HG03558 (cell line): ENCODE measurements around the gene PLAAT4.
"Not testable (repeated sequence)": the region's sequence is repeated elsewhere in the genome, so short reads cannot be mapped to it uniquely, and the experiment has no call there.

Experiments
- ATAC-seq: cut with Tn5 transposase; IDR thresholded peaks from one replicate; pipeline ENCODE4 v1.9.1; 2021; ENCODE audit warnings: moderate number of reproducible peaks; ENCODE audit not compliant: unreplicated experiment; ENCODE audit errors: extremely low read depth

The PLAAT4 gene

DNA sequence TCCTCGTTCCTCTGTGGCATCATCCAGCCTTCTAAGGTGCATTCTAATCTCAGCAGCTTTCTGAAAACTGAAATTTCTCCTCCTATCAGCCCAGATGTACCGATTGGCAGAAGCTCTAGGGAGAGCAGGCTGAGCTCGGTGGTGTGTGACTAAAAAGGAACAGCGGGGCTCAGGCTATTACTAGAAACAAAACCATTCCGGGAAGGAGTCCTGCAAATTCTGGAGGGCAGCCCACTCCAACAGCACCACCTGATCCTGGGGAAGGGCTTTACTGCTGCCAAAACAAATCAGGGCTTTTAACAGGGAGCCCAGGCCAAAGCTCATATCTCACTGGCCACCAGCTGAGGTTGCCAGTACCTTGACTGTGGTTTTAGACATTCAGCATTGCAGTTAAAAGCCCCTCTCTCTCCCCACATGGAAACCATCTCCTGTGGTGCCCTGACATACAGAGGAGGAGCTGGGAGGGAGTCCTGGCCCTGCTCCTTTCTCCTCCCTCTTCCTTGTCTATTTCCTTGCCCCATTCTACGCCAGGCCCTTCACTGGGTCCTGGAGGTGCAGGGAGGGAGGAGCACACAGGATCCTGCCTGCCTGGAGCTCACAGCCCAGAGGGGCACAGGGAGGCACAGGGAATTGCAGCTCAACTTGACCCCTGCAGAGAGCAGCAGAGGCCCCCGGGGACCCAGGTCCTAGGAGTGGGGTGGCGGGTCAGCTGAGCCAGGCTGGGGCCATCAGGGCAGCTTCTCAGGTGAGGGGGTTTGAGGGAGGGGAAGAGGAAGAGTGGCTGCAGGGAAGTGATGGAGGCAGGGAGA lies 889 bp downstream of the PLAAT4 start:
- ATAC-seq, result no peak

- not testable (repeated sequence) for ATAC-seq
Observed at GRCh38 chr11:63542506-63542905, 5.9 kb downstream of the PLAAT4 start.

- no peak for ATAC-seq
Observed at GRCh38 chr11:63543711-63544110, 7.1 kb downstream of the PLAAT4 start.

DNA sequence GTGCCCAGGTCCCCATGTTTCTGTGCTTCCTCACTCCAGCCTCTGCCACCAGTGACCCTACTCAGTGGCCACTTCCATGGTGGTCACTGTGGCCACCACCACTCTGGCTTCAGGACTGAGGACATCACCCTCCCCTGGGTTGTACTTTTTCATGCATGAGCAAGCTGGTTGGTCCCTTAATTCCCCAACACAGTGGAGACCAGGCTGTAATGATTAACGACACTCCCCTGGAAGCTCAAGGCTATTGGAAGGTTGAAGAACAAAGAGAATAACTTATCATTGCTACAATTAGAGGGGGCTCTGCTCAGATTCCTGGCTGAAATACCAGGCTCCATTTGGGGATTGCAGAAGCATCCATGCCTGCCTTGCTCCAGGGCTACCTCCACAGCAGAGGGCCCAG lies 10.5 kb downstream of the PLAAT4 start:
- no peak for ATAC-seq

- no peak for ATAC-seq
Observed at GRCh38 chr11:63548178-63548577, 11.6 kb downstream of the PLAAT4 start.

GRCh38 chr11:63549411-63549810 lies 12.8 kb downstream of the PLAAT4 start:
- ATAC-seq, result no peak

DNA sequence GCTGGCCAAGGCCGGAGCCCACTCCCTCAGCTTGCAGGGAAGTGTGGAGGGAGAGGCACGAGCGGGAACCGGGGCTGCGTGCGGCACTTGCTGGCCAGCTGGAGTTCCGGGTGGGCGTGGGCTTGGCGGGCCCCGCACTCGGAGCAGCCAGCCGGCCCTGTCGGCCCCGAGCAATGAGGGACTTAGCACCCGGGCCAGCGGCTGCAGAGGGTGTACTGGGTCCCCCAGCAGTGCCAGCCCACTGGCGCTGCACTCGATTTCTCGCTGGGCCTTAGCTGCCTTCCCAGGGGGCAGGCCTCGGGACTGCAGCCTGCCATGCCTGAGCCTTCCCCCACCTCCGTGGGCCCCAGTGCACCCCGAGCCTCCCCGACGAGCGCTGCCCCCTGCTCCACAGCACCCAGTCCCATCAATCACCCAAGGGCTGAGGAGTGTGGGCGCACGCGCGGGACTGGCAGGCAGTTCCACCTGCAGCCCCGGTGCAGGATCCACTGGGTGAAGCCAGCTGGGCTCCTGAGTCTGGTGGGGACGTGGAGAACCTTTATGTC lies 13.6 kb downstream of the PLAAT4 start:
- not testable (repeated sequence) for ATAC-seq

DNA sequence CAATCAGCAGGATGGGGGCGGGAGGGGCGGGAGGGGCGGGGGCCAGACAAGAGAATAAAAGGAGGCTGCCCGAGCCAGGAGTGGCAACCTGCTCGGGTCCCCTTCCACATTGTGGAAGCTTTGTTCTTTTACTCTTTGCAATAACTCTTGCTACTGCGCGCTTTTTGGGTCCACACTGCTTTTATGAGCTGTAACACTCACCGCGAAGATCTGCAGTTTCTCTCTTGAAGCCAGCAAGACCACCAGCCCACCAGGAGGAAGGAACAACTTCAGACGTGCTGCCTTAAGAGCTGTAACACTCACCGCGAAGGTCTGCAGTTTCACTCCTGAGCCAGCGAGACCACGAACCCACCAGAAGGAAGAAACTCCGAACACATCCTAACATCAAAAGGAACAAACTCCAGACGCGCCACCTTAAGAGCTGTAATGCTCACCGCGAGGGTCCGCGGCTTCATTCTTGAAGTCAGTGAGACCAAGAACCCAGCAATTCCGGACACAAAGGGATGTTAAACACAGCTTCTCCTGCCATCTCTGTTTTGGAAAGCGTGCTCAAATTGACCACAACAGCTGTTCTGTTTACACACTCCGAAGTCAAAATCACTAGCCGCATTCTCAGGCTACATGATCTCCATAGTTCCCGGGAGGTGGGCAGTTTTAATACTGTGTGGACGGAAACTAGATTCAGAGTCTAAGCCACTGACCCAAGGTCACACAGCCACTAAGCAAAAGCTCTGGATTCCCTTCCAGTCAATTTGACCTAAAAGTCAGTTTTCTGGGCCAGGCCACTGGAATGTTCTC lies 14.7 kb downstream of the PLAAT4 start:
- ATAC-seq, result no peak

DNA sequence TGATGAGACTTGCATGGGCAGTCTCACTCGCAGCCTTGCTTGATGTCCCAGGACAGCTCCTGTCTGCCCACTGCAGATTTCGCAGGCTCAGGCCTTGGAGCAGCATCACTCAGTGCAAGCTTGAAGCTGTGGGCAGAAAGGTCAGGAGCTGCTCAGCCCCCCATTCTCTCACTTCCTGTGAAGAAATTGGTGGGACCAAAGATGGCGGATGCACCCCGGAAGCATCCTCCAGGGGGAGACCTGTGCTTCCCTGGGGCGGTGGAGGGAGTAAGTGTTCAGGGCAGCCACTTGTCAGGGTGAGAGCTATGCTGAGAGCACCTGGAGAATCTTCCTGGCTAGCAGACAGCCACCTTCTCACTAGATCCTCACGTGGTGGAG lies 15.3 kb downstream of the PLAAT4 start:
- no peak for ATAC-seq

DNA sequence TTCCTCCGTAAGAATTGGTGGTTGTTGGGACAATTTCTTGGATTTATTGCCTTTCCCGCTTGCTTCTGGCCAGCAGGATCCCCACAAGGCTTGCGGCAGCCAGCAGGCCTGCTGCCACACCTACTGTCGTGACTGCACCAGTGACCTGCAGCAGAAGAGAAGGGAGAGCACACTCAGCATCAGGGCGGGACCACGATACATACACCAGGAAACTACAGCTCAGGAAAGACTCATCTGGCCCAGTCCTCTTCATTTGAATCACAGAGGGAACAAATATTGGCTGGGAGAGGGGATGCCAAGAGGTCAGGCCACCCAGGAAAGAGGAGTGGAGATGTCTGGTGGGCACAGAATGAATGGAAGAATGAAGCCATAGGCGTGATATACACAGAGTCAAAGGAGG lies 16.3 kb downstream of the PLAAT4 start:
- ATAC-seq, result no peak

DNA sequence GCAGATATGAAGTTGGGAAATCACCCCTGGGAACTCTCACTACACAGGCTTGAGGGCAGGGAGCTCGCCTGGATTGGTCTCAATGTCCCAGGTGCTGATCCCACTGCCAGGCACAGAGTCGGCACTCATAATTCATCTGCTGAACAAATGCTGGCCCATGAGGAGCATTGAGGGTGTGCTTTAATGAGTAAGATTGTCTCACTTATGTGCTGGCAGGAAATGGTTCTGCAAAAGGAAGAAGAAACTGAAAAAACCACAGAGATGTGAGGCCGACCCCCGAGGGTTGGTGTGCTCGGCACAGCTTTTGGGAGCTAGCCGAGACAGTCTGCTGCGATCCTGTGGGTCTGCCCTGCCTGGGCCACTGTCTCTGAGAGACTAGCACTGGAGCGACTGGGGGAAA lies 17.2 kb downstream of the PLAAT4 start:
- no peak for ATAC-seq

DNA sequence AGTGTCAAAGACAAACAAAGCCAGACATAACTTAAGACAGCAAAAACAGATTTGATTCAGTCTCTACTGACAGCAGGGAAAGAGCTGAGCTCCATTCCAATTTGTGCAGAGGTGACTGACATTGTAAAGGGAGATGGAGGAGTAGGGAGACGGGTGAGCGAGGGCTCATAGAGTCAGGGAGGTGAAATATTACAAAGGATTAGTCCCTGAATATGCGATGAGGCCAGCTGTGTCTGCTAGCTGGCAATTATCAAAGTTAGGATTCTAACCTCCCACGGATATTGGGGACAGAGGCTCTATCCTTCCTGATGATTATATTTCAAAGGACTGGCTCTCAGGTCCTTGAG lies 18.2 kb downstream of the PLAAT4 start:
- ATAC-seq, result no peak

DNA sequence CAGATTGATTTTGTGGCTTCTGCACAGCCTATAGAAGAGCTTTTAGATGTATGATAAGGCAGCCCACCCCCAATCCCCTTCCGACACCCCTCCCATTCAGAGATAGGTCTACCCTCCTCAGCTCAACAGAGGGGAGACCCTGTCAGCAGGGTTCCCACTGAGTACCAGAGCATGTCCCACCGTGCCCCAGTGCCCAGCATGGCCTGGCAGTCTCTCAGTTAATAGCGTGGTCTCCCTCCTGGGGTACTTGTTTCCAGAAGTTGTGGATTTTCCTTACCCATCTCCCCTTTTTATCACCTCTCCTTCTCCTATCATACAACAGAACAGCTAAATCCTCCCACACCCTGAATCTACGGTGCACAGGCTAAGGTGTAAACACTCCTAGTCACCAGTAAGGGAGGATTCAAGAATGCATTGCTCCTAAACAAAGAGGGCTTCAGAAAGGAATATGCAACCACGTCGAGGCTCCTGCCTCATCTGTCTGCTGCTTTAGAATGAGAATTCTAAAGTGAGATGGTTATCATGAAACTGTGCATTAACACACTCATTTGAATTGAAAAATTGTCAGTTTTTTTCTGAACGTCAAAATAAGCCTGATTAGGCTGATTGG lies 19.9 kb downstream of the PLAAT4 start:
- ATAC-seq, result no peak

DNA sequence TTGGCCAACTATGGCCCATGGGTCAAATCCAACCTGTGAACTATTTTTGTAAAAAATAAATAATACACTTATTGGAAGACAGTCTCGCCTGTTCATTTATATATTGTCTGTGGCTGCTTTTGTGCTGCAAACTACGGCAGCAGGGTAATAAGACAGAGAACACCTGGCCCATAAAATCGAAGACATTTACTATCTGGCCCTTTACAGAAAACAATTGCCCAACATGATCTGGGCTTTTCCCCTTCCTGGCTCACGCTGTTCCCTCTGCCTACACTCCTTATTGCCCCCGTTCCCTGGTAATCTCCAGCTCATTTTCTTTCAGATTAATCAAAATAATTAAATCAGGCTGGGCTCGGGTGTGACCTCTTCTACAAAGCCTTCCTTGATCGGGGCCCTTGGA lies 21.0 kb downstream of the PLAAT4 start:
- no peak for ATAC-seq

DNA sequence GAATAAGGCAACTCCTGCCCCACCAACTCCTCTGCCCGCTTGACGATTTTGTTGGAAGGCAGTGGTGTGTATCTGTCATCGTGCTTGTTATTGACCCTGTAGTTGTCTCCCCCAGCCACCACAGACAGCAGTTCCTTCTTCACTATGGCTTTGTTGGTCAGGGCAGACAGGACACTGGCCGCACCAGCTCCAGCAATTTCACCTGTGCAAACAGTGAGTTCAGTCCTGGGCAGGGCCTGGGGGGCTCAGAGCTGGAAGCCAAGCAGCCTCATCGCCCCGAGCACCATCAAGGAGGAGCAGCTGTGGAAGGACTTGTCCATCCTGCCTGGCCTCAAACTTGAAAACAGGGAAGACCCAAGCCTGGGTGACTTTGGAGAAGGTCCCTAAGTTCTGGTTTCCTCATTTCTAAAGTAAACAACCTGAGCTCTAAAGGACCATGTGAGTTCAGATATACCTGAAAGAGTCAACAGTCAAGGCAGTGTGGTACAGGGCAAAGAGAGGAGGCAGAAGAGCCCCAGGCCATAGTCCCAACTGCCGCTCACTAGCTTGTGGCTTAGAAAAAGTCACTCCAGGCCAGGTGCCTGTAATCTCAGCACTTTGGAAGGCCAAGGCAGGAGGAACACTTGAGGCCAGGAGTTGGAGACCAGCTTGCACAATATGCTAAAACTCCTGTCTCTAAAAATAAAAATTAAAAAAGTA lies 22.0 kb downstream of the PLAAT4 start:
- ATAC-seq, result no peak

DNA sequence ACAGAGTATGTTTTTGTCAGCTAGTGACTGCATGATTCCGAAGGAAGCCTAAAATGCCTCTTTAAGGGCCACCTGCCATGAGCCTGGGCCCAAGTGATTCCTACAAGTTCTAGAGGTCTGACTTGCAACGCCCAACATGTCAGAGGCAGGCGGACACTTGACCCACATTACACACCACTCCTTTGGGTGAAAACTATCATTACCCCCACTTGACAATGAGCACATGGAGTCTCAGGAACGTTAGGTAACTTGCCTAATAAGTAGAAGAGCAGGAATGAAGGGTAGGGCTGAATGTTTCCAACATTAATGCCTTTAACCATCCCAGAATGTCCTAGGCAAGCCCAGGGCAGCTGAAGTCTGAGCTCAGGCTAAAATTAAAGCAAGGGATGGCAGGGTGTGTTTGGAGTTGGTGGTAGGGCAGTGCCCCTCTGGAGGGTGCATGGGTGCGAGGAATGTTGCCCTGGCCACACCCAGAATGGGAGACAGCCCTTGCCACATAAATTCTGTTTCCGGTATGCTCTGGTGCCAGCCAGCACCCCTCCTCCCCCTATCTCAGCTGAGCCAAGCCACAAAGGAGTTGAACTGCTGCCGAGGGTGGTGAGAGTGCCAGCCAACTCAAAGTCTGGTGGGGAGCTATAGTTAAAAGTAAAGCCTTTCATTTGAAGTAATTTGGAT lies 24.0 kb downstream of the PLAAT4 start:
- no peak for ATAC-seq

DNA sequence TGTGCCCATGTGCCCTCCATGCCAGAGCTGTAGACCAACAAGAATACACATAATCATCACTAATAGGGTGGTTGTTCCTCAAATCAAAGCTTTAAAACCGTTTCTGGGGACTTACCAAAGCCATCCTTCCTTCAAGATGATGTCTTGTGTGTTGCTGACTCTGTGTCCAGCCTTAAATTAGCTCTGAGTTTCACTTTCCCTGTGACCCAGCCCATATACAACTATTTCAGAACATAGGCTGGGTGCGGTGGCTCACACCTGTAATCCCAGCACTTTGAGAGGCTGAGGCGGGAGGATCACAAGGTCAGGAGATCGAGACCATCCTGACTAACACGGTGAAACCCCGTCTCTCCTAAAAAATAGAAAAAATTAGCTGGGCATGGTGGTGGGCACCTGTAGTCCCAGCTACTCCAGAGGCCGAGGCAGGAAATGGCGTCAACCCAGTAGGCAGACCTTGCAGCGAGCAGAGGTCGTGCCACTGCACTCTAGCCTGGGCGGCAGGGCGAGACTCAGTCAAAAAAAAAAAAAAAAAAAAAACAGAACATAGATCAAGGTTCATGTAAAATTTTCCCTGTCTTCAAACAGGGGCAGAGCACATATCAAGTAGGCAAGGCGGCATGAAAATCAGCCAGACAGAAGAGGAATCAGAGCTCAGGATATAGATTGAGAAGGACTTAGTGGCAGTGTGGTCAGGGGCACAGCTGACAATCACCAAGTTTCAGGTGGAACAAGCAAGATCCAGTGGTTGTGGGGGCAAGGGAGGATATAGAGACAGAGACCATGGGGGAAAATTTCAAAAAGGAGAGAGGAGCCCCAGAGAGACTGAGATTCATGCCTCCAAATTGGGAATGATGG lies 26.8 kb downstream of the PLAAT4 start, which contains the start of gene PLAAT2:
Gene PLAAT2, minus strand, starts transcription at position 179 of the 855 bp plus-strand sequence. Its CDS starts 55 bp downstream, at position 124.
- ATAC-seq, result no peak

- peak; percentile 42 for ATAC-seq
Observed at GRCh38 chr11:63564056-63564774, 27.6 kb downstream of the PLAAT4 start.
